Stimulated activated CD4-positive, alpha-beta T cell treated with anti-CD3 and anti-CD28 coated beads, Interleukin-2, amount 100 ng/mL, for 24 hours (primary cell): ENCODE measurements around the gene FUT6.
"Not testable (repeated sequence)": the region's sequence is repeated elsewhere in the genome, so short reads cannot be mapped to it uniquely, and the experiment has no call there.

Experiments
- DNase-seq, 2 donors: peaks; one replicate each; pipeline ENCODE4 v3.0.0-alpha.2; 2020

Gene FUT6

GRCh38 chr19:5839065-5840017, at the start of gene FUT6:
TSS of gene FUT6 (minus strand) at chr19:5839702. CDS start at chr19:5832567, 7,135 bp downstream.
- DNase-seq, result no peak

GRCh38 chr19:5884065-5884811, 44.7 kb upstream of the FUT6 start:
- DNase-seq, result not testable (repeated sequence)

- not testable (repeated sequence) for DNase-seq
Observed at GRCh38 chr19:5883157-5883873, 43.8 kb upstream of the FUT6 start.

- no peak for DNase-seq
Observed at GRCh38 chr19:5882421-5882968, 43.0 kb upstream of the FUT6 start.

- no peak for DNase-seq
Observed at GRCh38 chr19:5881543-5882299, 42.2 kb upstream of the FUT6 start.

- no peak for DNase-seq
Observed at GRCh38 chr19:5880604-5881078, 41.1 kb upstream of the FUT6 start.

- no peak for DNase-seq
Observed at GRCh38 chr19:5880196-5880595, 40.7 kb upstream of the FUT6 start.

GRCh38 chr19:5877882-5878281, 38.4 kb upstream of the FUT6 start:
- DNase-seq, result no peak

GRCh38 chr19:5877427-5877826, 37.9 kb upstream of the FUT6 start:
- DNase-seq, result no peak

- not testable (repeated sequence) for DNase-seq
Observed at GRCh38 chr19:5874496-5874895, 35.0 kb upstream of the FUT6 start.

GRCh38 chr19:5873617-5874199, 34.2 kb upstream of the FUT6 start:
- DNase-seq, result no peak

- no peak for DNase-seq
Observed at GRCh38 chr19:5870986-5871394, 31.5 kb upstream of the FUT6 start.

- DNase-seq, result no peak
Observed at GRCh38 chr19:5867201-5868136, 28.0 kb upstream of the FUT6 start.

GRCh38 chr19:5865772-5866171, 26.3 kb upstream of the FUT6 start:
- DNase-seq, result no peak

- no peak for DNase-seq
Observed at GRCh38 chr19:5864725-5865486, 25.4 kb upstream of the FUT6 start.

- no peak for DNase-seq
Observed at GRCh38 chr19:5864013-5864720, 24.7 kb upstream of the FUT6 start.

GRCh38 chr19:5863030-5863665, 23.6 kb upstream of the FUT6 start:
- DNase-seq, result no peak
